Esophagus muscularis mucosa (tissue), 4 donors: Measurements from ENCODE around the gene ANKRD9.

ENCODE experiments used
- CTCF ChIP-seq, 3 experiments: fragments of 200-600 bp in 2 of 3; fragments of 450-650 bp in 1 of 3; sonication (generic) in 2 of 3; IDR thresholded peaks; one replicate each; pipeline ENCODE4 v1.5.1; 2017 to 2019; ENCODE audit warnings: antibody characterized with exemption in 3 of 3, mild to moderate bottlenecking in 2 of 3, moderate library complexity in 1 of 3
- EP300 ChIP-seq: sonication (generic); formaldehyde crosslinking; IDR thresholded peaks from one replicate; pipeline ENCODE4 v1.6.1; 2017; ENCODE audit warnings: antibody characterized with exemption
- POLR2A ChIP-seq: fragments of 450-650 bp; IDR thresholded peaks from one replicate; pipeline ENCODE4 v1.6.1; 2017; ENCODE audit warnings: antibody characterized with exemption, moderate library complexity, mild to moderate bottlenecking, low read depth
- POLR2AphosphoS5 ChIP-seq, 2 donors: sonication (generic); formaldehyde crosslinking; IDR thresholded peaks; one replicate each; pipeline ENCODE4 v1.6.1; 2017; ENCODE audit warnings: antibody characterized with exemption in 2 of 2

GRCh38 chr14:102474934-102475333, 34.6 kb downstream of the ANKRD9 start:
- no peak for TF ChIP-seq CTCF (IDR thresholded peaks at IDR 0.05)
- no peak for TF ChIP-seq POLR2A
- no peak for TF ChIP-seq POLR2AphosphoS5 (IDR thresholded peaks at IDR 0.05)
- TF ChIP-seq EP300 = no peak
